NCI-H226 (cell line): Measurements from ENCODE around the gene THAP2.
A peak's percentile ranks its signal among the peaks of the same experiment; 100 is the strongest.

Experiments used
- DNase-seq: peaks from one replicate; pipeline ENCODE4 v3.0.0-alpha.2; 2015

Gene THAP2

DNA sequence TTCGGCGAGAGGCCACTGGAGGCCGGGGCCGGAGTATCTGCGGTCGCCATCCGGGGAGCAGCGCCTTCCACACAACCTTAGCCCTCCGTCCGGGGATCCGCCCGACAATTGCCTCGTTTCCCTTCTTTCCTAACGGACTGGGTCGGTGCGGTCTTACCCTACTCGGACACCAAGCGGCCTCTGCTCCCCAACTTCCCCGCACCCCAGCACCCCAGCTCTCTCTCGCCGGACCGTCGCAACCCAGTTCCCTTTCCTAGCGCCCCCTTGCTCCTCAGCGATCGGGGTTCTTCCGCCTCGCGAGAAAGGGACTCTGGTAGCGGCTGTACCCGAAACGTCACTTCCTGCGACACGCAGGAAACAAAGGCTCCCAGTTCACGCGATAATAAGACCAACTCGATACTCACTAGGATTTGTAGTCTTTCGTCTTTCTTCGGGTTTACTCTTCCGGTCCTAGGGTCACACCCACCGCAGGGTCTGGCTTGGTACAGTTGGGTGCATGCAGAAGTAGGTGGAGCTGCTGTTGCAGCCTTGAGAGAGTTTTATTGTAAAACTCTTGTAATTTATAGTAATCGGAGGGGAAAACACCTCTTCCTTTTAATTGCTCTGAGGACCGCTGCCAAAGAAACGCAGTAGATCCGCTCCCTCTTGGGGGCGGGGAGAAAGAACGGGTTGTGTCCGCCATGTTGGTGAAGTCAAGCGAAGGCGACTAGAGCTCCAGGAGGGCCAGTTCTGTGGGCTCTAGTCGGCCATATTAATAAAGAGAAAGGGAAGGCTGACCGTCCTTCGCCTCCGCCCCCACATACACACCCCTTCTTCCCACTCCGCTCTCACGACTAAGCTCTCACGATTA is at the start of gene THAP2, which contains the start of gene ZFC3H1:
Gene THAP2, plus strand, starts transcription at position 741 of the 850 bp plus-strand sequence. CDS start 209 bp downstream, outside the sequence.
Gene ZFC3H1, minus strand, starts transcription at position 288 of the 850 bp plus-strand sequence. Its CDS starts 238 bp downstream, at position 50.
- peak; percentile 100 for DNase-seq

- no peak for DNase-seq
These were observed 42.2 kb upstream of the THAP2 start for GRCh38 chr12:71621938-71622337.

GRCh38 chr12:71625476-71625875 is 38.6 kb upstream of the THAP2 start:
- DNase-seq, result no peak

DNA sequence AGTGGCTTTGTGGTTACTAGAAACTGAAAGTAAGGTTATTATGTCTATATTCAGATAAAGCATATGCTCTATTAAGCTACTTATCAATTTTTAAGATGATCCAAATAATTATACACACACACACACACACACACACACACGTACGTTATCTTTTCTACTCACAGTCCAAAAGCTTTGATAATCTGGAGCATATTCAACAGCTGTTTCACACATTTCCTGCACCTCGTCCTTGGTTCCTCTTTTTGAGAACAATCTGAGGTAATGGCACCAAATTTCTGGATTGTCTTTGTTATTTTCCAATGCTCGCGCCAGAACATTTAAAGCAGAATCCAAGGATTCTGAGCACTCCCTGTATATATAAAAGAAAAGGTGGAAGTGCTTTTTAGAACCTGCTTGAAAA is 38.0 kb upstream of the THAP2 start:
- DNase-seq, result no peak

DNA sequence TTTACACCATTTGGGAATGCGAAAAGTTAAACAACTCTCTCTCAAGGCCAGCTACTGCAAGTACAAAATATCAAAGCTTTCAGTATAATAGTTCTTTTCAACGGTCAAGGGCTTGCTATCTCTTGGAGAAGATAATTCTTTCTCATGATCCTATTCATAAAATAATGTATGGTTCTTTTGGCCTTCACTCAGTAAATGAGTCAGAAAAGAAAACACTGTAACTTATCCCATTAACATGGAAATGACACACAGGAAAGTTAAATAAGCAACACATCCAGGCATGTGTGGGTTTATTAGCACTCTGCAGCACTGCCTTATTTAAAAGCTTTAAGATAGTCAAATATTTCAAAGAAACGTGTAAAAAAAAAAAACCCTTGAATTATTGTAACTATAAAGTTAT is 37.3 kb upstream of the THAP2 start:
- DNase-seq, result no peak

DNA sequence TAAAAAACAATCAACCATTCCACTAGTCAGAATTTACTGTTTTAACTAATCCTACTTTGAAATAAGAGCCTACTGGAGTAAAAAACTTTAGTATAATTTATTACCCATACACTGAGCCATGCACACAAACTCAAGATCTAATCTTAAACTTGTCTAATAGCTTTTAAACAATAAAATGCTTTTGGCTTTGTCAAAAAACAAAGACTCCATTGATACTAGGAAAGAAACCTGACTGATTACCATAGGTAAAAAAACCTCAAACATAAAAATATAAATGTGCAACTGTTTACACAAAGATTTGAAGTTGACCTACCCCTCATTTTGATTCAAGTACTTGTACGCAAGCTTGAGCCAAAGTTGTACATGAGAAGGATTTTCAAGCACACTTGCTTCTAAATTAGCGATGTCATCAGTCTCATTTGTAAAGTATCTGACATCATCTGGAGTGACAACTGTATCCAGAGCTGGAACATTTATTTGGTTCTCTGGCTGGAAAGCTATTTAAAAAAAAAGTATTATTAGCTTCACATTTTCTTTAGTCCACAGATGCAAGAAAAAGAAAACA is 36.6 kb upstream of the THAP2 start:
- DNase-seq, result no peak

DNA sequence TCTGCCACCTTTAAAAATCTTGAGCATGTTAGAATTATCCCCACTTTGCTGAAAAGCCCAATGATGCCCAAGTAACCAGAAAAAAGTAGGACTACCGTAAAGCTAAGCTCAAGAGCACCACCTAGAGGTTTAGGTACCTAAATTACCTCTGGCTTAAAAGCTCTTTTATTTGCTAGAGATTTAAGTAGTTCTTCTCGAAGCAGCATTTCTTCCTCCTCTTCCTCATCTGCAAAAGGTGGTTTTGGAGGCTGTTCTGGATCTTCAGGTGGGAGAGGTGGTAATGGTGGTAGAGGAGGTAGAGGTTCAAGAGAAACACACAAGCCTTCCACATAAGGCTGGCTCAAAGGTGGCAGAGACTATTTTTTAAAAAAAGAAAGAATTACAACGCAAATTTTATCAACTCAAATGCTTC is 27.4 kb upstream of the THAP2 start:
- DNase-seq, result peak; percentile 33

- DNase-seq, result no peak
These were observed 25.6 kb upstream of the THAP2 start for GRCh38 chr12:71638499-71638898.

GRCh38 chr12:71639341-71639760 is 24.8 kb upstream of the THAP2 start:
- DNase-seq, result peak; percentile 7

GRCh38 chr12:71640316-71640715 is 23.8 kb upstream of the THAP2 start:
- no peak for DNase-seq

- no peak for DNase-seq
These were observed 22.7 kb upstream of the THAP2 start for GRCh38 chr12:71641390-71641789.

DNA sequence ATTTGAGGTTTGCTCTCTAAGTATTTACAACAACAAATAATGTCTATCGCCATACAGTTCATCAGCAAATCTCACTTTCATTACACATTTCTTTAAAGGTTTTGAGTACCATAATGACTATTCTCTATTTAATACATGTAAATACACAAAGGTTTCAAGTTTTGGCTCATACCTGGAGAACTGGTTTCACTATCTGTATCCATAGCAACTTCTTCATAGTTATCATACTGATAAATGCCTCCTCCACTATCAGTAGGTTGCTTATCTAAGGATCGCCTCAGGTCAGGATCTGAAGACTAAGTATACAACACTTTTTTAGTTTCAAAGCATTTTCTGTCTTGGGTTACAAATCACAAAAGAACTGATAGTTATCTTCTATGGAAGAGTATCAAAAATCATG is 21.8 kb upstream of the THAP2 start:
- peak; percentile 7 for DNase-seq

DNA sequence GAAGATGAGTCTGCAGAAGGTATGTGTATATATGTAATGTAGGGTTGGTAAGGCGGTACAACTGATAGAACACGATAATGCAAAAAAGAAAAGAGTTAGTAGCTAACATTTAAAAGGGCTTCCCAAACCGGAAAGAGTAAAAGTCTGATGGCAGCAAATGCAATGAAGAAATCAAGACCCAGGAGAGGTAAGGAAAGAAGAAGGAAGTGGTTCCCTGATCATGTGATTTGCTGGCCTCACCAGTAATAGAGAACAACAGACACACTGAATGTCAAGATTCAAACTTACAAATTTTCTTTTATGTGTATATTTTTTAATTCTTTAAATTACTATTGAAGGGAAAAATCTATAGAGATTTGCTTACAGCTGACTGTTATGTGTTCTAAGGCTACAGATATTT is 18.8 kb upstream of the THAP2 start:
- no peak for DNase-seq

DNA sequence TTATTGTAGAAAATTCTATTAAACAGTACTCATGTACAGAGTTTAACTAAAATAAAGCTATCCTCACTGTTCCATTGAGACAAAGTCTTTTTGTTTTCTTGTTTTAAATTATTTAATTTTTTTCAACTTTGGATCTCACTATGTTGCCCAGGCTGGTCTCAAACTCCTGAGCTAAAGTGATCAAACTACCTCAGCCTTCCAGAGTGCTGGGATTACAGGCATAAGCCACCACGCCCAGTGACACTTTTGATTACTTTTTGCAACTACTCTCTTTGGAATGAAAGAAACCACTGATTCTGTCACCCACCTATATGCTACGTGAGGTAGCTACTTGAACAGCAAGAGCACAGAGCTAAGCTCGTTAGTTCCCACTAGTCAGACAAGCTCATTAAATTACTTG is 17.6 kb upstream of the THAP2 start:
- no peak for DNase-seq

- DNase-seq, result no peak
These were observed 15.6 kb upstream of the THAP2 start for GRCh38 chr12:71648537-71648936.

DNA sequence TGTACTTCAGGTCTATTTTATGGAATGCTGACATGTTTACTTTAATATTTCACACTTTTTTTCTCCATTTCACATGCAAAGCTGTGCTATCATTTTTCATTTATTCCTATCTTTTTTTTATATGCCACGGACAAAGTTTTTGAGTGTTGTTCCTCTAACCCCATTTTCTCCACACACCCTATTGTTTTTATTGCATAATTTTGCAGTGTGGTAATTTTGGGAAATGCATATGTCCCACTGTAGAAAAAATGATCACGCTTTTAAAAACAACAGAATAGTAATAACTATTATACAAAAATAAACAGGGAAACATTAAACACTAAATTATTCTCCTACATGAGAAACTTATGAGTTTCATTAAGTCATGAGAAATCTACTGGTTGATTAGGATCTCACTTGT is 14.7 kb upstream of the THAP2 start:
- no peak for DNase-seq

GRCh38 chr12:71652656-71653055 is 11.4 kb upstream of the THAP2 start:
- no peak for DNase-seq

- no peak for DNase-seq
These were observed 11.0 kb upstream of the THAP2 start for GRCh38 chr12:71653137-71653536.

DNA sequence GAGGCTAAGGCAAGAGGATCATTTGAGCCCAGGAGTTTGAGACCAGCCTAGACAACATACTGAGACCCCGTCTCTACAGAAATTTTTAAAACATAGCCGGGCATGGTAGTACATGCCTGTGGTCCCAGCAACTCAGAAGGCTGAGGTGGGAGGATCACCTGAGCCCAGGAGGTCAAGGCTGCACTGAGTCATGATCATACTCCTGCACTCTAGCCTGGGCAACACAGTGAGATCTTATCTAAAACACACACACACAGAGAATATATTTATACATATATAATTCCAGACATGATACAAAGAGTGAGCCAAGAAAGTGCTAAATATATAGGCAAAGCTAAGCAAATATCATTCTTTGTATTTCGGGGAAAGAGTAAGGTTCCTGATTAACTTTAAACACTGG is 9.9 kb upstream of the THAP2 start:
- DNase-seq, result peak; percentile 48

- DNase-seq, result no peak
These were observed 8.6 kb upstream of the THAP2 start for GRCh38 chr12:71655495-71655894.

DNA sequence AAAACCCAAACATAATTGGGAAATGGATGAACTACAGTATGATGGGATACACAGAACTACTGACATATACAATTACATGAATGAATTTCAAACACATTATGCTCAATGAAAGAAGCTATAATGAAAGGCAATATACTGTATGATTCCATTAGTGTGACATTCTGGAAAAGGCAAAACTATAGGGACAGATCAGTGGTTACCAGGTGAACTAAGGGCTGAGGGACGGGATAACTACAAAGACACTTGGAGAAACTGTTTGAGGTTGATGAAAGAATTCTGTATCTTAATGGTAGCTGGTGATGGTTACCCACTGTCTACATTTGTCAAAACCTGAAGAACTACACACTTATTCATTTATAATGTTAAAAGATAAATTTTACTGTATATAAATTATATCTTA is 8.2 kb upstream of the THAP2 start:
- no peak for DNase-seq

DNA sequence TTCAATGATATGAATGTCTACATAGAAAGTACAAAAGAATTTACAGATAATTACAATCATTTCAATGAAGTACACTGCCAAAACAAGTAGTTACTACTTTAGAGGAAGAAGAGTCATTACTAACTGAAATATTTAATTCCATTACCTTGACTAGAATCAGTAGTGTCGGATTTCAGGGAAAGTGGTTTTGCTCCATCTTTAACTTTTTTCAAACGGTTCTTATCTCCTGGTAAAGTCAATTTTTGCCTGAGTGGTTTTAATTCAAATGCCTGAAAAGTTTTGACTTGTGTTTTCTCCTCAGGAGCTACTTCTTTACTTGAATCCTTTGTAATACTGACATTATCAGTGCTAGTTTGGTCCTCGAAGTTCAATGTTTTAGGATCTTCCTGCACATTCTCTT is 7.4 kb upstream of the THAP2 start:
- no peak for DNase-seq

DNA sequence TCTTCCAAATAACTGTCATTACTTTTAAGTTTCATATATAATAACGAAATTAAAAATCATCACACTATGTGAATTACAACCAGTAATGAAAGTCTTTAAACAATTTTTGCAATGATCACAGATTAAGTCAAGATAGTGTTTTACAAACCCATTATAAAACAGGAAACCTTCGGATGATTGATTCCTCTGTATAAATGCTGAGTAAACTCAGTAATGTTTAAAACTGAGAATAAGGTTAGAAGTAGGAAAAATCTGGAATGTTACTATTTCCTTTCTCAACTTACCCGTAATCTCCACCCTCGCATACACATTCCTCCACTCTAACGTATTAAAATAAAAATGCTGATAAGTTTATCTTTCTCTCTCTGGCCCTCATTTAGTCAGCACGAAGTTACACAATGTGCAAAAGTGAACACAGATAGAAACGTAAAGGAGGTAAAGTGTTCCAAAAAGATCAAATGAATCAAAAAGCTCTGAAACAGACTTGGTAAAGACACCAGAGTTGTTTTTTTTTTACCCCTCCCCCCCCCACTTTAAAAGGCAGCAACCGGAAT is 2.0 kb upstream of the THAP2 start:
- peak; percentile 80 for DNase-seq
